GM23338 (cell line): Measurements from ENCODE around the gene RPGRIP1L.

Source experiments
- CREB1 ChIP-seq: fragments of 250-450 bp; sonication (Bioruptor Pico); IDR thresholded peaks from 2 replicates; pipeline ENCODE4 v1.5.0; 2020; ENCODE audit warnings: low read depth, mild to moderate bottlenecking, moderate library complexity
- CTCF ChIP-seq, 2 experiments: fragments of 200-600 bp in 1 of 2; sonication (generic) in 1 of 2; conservative IDR thresholded peaks; 2 replicates each; pipeline versions ENCODE4 v1.5.1 to v1.6.1; 2016 to 2017; ENCODE audit warnings: antibody characterized with exemption in 2 of 2, low read depth in 2 of 2, mild to moderate bottlenecking in 2 of 2, moderate library complexity in 1 of 2
- ETS1 ChIP-seq: IDR thresholded peaks from 2 replicates; pipeline ENCODE4 v1.6.1; 2016; ENCODE audit warnings: antibody characterized with exemption
- EZH2 ChIP-seq: fragments of 200-600 bp; sonication (generic); IDR thresholded peaks from one replicate; pipeline ENCODE4 v1.8.0; 2017; ENCODE audit warnings: antibody characterized with exemption, mild to moderate bottlenecking, low read depth; ENCODE audit not compliant: unreplicated experiment
- EZH2phosphoT487 ChIP-seq: fragments of 200-600 bp; sonication (generic); IDR thresholded peaks from one replicate; pipeline ENCODE4 v1.8.1; 2018; ENCODE audit warnings: antibody characterized with exemption; ENCODE audit not compliant: unreplicated experiment
- JUNB ChIP-seq: IDR thresholded peaks from one replicate; pipeline ENCODE4 v1.6.1; 2016; ENCODE audit warnings: antibody characterized with exemption; ENCODE audit not compliant: unreplicated experiment
- POLR2AphosphoS5 ChIP-seq: IDR thresholded peaks from 2 replicates; pipeline ENCODE4 v1.6.1; 2016; ENCODE audit warnings: antibody characterized with exemption, low read depth
- REST ChIP-seq: IDR thresholded peaks from one replicate; pipeline ENCODE4 v1.6.1; 2018; ENCODE audit warnings: antibody characterized with exemption; ENCODE audit not compliant: unreplicated experiment
- ZNF331 ChIP-seq: fragments of 250-450 bp; sonication (Bioruptor Pico); IDR thresholded peaks from 2 replicates; pipeline ENCODE4 v1.5.0; 2020; ENCODE audit warnings: low read depth, mild to moderate bottlenecking, moderate library complexity

GRCh38 chr16:53740476-53740875 lies 36.8 kb upstream of the RPGRIP1L start:
- TF ChIP-seq POLR2AphosphoS5, result no peak
- TF ChIP-seq CTCF (conservative IDR thresholded peaks at IDR 0.05; ENCODE audit: low read depth in 2 of 2), result no peak
- TF ChIP-seq EZH2phosphoT487, result no peak
- no peak for TF ChIP-seq EZH2
- no peak for TF ChIP-seq REST
- no peak for TF ChIP-seq ZNF331
- TF ChIP-seq ETS1, result no peak
- no peak for TF ChIP-seq JUNB
- TF ChIP-seq CREB1 (CRISPR knock-in tag), result no peak
